Liver (tissue), 9 donors: ENCODE measurements around the gene SLC7A10. TPM values are rescaled to one million over a fixed set of nuclear protein-coding genes. Genes with fewer than 3 reads are reported as not detected.

Source experiments
- DNase-seq: peaks from one replicate; pipeline ENCODE4 v3.0.0-alpha.2; 2017; ENCODE audit warnings: low spot score
- H3K27ac ChIP-seq, 2 donors: one replicate each; pipeline ENCODE4 v1.7.0; 2013; ENCODE audit warnings: inconsistent platforms in 2 of 2, low read length in 2 of 2, control low read depth in 1 of 2, low read depth in 1 of 2, mild to moderate bottlenecking in 1 of 2
- H3K27me3 ChIP-seq, 4 donors: one replicate each; pipeline versions ENCODE4 v1.6.1 to v1.7.0; 2013; ENCODE audit warnings: low read length in 3 of 4, inconsistent platforms in 1 of 4, mild to moderate bottlenecking in 1 of 4, moderate library complexity in 1 of 4; ENCODE audit not compliant: control insufficient read depth in 4 of 4, insufficient read depth in 4 of 4
- H3K36me3 ChIP-seq, 4 donors: one replicate each; pipeline versions ENCODE4 v1.6.1 to v1.7.0; 2013; ENCODE audit warnings: low read length in 3 of 4, mild to moderate bottlenecking in 3 of 4, low read depth in 1 of 4, moderate library complexity in 1 of 4; ENCODE audit not compliant: control insufficient read depth in 4 of 4, insufficient read depth in 3 of 4
- H3K4me1 ChIP-seq, 4 donors: one replicate each; pipeline versions ENCODE4 v1.6.1 to v1.7.0; 2013; ENCODE audit warnings: low read length in 3 of 4, mild to moderate bottlenecking in 3 of 4, moderate library complexity in 1 of 4; ENCODE audit not compliant: control insufficient read depth in 4 of 4, insufficient read depth in 4 of 4
- H3K4me3 ChIP-seq, 3 donors: one replicate each; pipeline versions ENCODE4 v1.6.1 to v1.7.0; 2013; ENCODE audit warnings: low read length in 3 of 3, control low read depth in 1 of 3, low read depth in 1 of 3, mild to moderate bottlenecking in 1 of 3
- H3K9ac ChIP-seq, 2 donors: one replicate each; pipeline ENCODE4 v1.7.0; 2013; ENCODE audit warnings: low read length in 2 of 2, mild to moderate bottlenecking in 2 of 2, moderate library complexity in 2 of 2, control low read depth in 1 of 2, low read depth in 1 of 2
- H3K9me3 ChIP-seq, 4 donors: one replicate each; pipeline versions ENCODE4 v1.6.1 to v1.7.0; 2013; ENCODE audit warnings: low read length in 3 of 4; ENCODE audit not compliant: control insufficient read depth in 4 of 4
- EGR1 ChIP-seq, 2 donors: IDR thresholded peaks; 2 replicates each; pipeline ENCODE4 v1.6.1; 2016 to 2018; ENCODE audit warnings: antibody characterized with exemption in 2 of 2, low read depth in 2 of 2
- FOXA2 ChIP-seq: IDR thresholded peaks from 2 replicates; pipeline ENCODE4 v1.6.1; 2016; ENCODE audit warnings: antibody characterized with exemption
- HNF4A ChIP-seq, 2 donors: conservative IDR thresholded peaks; 2 replicates each; pipeline ENCODE4 v1.6.1; 2016; ENCODE audit warnings: antibody characterized with exemption in 2 of 2, mild to moderate bottlenecking in 2 of 2
- HNF4G ChIP-seq: IDR thresholded peaks from 2 replicates; pipeline ENCODE4 v1.6.1; 2016; ENCODE audit warnings: antibody characterized with exemption
- JUND ChIP-seq, 2 donors: IDR thresholded peaks; 2 replicates each; pipeline ENCODE4 v1.6.1; 2016; ENCODE audit warnings: antibody characterized with exemption in 2 of 2
- NR2F2 ChIP-seq: IDR thresholded peaks from 2 replicates; pipeline ENCODE4 v1.6.1; 2016; ENCODE audit warnings: antibody characterized with exemption
- RAD21 ChIP-seq, 2 donors: IDR thresholded peaks; 2 replicates each; pipeline ENCODE4 v1.6.1; 2016; ENCODE audit warnings: antibody characterized with exemption in 2 of 2, mild to moderate bottlenecking in 2 of 2
- RXRA ChIP-seq, 2 donors: IDR thresholded peaks; 2 replicates each; pipeline ENCODE4 v1.6.1; 2017 to 2018; ENCODE audit warnings: antibody characterized with exemption in 2 of 2, mild to moderate bottlenecking in 1 of 2
- SP1 ChIP-seq: IDR thresholded peaks from 2 replicates; pipeline ENCODE4 v1.6.1; 2018; ENCODE audit warnings: antibody characterized with exemption, mild to moderate bottlenecking
- TAF1 ChIP-seq: conservative IDR thresholded peaks from 2 replicates; pipeline ENCODE4 v1.6.1; 2016; ENCODE audit warnings: antibody characterized with exemption, mild to moderate bottlenecking
- YY1 ChIP-seq: IDR thresholded peaks from 2 replicates; pipeline ENCODE4 v1.6.1; 2016; ENCODE audit warnings: antibody characterized with exemption, mild to moderate bottlenecking
- ZBTB33 ChIP-seq: IDR thresholded peaks from 2 replicates; pipeline ENCODE4 v1.6.1; 2016; ENCODE audit warnings: antibody characterized with exemption
- WGBS: extraction: QIAGEN DNeasy Blood & Tissue Kit; methylation state at CpG from one replicate; pipeline ENCODE4 v1.1.7; 2013; 5-methylcytosine and 5-hydroxymethylcytosine counted together
- polyA plus RNA-seq, 2 donors: library from polyadenylated mRNA; stranded (reverse) in 1 of 2; unstranded in 1 of 2; fragments of 200-250 nt in 1 of 2; fragments of >200 nt in 1 of 2; fragmentation: Nextera tagmentation in 1 of 2; extraction: Ambion mirVana in 1 of 2; gene quantifications; one replicate each; pipeline versions ENCODE4 v1.2.1 to v1.2.3, GENCODE V29; 2013 to 2015
- total RNA-seq, 2 donors: library from RNA; depleted of rRNA; stranded (reverse); fragments of >200 nt; gene quantifications; one replicate each; pipeline ENCODE4 v1.2.3, GENCODE V29; 2014
- TF ChIP-seq, protein P1 (sequence below): fragments of 150-350 bp; IDR thresholded peaks from 2 replicates; pipeline ENCODE4 v1.5.1; 2017; ENCODE audit warnings: improper control_type of control experiment, low read depth, low read length; ENCODE audit not compliant: missing input control
- TF ChIP-seq, protein P2 (sequence below): IDR thresholded peaks from 2 replicates; pipeline ENCODE4 v1.6.1; 2016; ENCODE audit warnings: antibody characterized with exemption
- TF ChIP-seq, protein P3 (sequence below): IDR thresholded peaks from 2 replicates; pipeline ENCODE4 v1.6.1; 2016; ENCODE audit warnings: antibody characterized with exemption
- donor health status: healthy.
- donor health status: healthy.
- donor health status: healthy.
- donor health status: healthy.
- donor health status: healthy.

SLC7A10 gene
- total and polyA plus RNA-seq, 4 donors: not detected

- Histone ChIP-seq H3K9ac (no peak overlapping the region), H3K4me1 (peaks cover 0 to 10% (median 2%) of the 10 kb centered on the region in 4 donors), H3K9me3 (peaks cover 0 to 18% (median 6%) of the 10 kb centered on the region in 4 donors), H3K27ac (no peak overlapping the region), H3K36me3 (no peaks in the 10 kb centered on the region), H3K4me3 (no peak overlapping the region), H3K27me3 (no peaks in the 10 kb centered on the region)
- WGBS: 83% methylated on average over 12 of the region's 12 CpGs
- TF ChIP-seq HNF4A (conservative IDR thresholded peaks at IDR 0.05) (no peak), FOXA2 (no peak), RXRA (IDR thresholded peaks at IDR 0.05) (no peak), YY1 (no peak), TAF1 (no peak), SP1 (no peak), EGR1 (IDR thresholded peaks at IDR 0.05; ENCODE audit: low read depth in 2 of 2) (no peak), NR2F2 (no peak), HNF4G (no peak), ZBTB33 (no peak), RAD21 (IDR thresholded peaks at IDR 0.05) (no peak), JUND (IDR thresholded peaks at IDR 0.05) (no peak)
- TF ChIP-seq, protein P1, sequence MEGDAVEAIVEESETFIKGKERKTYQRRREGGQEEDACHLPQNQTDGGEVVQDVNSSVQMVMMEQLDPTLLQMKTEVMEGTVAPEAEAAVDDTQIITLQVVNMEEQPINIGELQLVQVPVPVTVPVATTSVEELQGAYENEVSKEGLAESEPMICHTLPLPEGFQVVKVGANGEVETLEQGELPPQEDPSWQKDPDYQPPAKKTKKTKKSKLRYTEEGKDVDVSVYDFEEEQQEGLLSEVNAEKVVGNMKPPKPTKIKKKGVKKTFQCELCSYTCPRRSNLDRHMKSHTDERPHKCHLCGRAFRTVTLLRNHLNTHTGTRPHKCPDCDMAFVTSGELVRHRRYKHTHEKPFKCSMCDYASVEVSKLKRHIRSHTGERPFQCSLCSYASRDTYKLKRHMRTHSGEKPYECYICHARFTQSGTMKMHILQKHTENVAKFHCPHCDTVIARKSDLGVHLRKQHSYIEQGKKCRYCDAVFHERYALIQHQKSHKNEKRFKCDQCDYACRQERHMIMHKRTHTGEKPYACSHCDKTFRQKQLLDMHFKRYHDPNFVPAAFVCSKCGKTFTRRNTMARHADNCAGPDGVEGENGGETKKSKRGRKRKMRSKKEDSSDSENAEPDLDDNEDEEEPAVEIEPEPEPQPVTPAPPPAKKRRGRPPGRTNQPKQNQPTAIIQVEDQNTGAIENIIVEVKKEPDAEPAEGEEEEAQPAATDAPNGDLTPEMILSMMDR: no peak
- TF ChIP-seq, protein P2, sequence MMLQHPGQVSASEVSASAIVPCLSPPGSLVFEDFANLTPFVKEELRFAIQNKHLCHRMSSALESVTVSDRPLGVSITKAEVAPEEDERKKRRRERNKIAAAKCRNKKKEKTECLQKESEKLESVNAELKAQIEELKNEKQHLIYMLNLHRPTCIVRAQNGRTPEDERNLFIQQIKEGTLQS: no peak
- DNase-seq: no peak
These were observed 7.0 kb upstream of the SLC7A10 start for GRCh38 chr19:33232656-33233055.

DNA sequence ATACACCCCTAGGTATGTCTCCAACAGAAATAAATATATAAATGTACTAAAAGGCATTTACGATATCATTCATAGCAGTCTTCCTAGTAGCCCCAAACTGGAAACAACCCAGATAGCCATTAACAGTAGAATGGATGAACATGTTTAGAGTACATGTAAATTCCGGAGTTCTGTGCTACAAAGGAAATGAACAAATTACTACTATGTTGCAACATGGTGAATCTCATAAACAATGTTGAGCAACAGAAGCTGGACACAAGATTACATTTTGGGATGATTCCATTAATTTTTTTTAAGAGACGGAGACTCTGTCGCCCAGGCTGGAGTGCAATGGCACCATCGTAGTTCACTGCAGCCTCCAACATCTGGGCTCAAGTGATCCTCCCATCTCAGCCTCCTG is 5.9 kb upstream of the SLC7A10 start:
- WGBS: 41% methylated on average over 5 of the region's 5 CpGs
- H3K27ac ChIP-seq: no peak overlapping the region
- DNase-seq: no peak
- H3K27me3 ChIP-seq: peaks cover 0 to 3% (median 1%) of the 10 kb centered on the region in 4 donors
- no peak overlapping the region for H3K9ac ChIP-seq
- H3K36me3 ChIP-seq: no peaks in the 10 kb centered on the region
- H3K4me1 ChIP-seq: peaks cover 0 to 10% (median 3%) of the 10 kb centered on the region in 4 donors
- TF ChIP-seq HNF4A (conservative IDR thresholded peaks at IDR 0.05) (peak in 1 of 2 donors; percentile 6), JUND (IDR thresholded peaks at IDR 0.05) (no peak)
- TF ChIP-seq, protein P3, sequence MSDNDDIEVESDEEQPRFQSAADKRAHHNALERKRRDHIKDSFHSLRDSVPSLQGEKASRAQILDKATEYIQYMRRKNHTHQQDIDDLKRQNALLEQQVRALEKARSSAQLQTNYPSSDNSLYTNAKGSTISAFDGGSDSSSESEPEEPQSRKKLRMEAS: no peak
- H3K9me3 ChIP-seq: peaks cover 4 to 25% (median 10%) of the 10 kb centered on the region in 4 donors
- no peak overlapping the region for H3K4me3 ChIP-seq

GRCh38 chr19:33229962-33230361 is 4.3 kb upstream of the SLC7A10 start:
- Histone ChIP-seq H3K27me3 (peaks cover 0 to 3% (median 1%) of the 10 kb centered on the region in 4 donors), H3K9me3 (peaks cover 4 to 25% (median 10%) of the 10 kb centered on the region in 4 donors)

More at GRCh38 chr19:33229962-33230361, 4.3 kb upstream of the SLC7A10 start:
- H3K4me1 ChIP-seq: peaks cover 0 to 9% (median 5%) of the 10 kb centered on the region in 4 donors
- 82% methylated on average over 5 of the region's 5 CpGs for WGBS
- no peak overlapping the region for H3K9ac ChIP-seq
- no peak overlapping the region for H3K27ac ChIP-seq
- no peaks in the 10 kb centered on the region for H3K36me3 ChIP-seq
- TF ChIP-seq NR2F2 (no peak), JUND (IDR thresholded peaks at IDR 0.05) (no peak), HNF4G (no peak)
- no peak for DNase-seq
- H3K4me3 ChIP-seq: no peak overlapping the region
